Brain pericyte (primary cell): ENCODE results near the gene SPINK7.
"Not testable (repeated sequence)": the region's sequence is repeated elsewhere in the genome, so short reads cannot be mapped to it uniquely, and the experiment has no call there.

Source experiments
- DNase-seq: peaks from one replicate; pipeline ENCODE4 v3.0.0-alpha.2; 2012; ENCODE audit warnings: low read depth, low spot score

SPINK7 gene

DNA sequence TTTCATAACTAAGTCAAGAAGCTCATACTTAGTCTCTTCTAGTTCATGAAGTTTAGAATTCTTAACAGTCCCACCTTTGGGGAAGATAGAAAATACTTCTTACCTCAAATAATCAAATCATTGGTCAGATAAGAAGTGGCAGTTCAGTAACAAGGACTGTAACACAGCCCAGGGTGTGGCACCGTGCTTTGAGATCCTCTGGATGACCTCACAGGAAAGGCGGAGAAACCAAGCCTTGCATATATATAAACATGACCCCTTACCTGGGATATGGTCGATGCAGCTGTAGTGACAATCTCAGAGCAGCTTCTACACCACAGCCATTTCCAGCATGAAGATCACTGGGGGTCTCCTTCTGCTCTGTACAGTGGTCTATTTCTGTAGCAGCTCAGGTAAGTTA lies at the start of gene SPINK7:
TSS of gene SPINK7 (plus strand) at position 271 of the 400 bp plus-strand sequence. CDS start at position 332, 61 bp downstream.
- no peak for DNase-seq

DNA sequence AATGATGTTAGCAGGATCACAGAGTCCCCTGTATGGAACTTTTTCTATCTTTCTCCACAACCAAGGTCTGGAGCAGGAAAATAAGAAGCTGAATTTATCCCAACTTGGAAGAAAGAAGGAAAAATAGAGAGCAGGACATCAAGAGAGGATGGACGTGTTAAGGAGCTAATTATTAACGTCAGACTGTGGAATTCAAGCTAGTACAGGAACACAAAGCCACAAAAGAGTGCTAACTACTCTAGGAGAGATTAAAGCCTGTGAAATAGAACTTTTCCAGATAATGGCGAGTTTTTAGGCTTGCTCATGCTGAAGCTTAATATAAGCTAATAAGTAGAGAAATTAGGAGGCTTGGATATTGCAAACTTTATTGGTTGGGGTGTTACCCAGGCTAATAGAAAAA lies 44.3 kb upstream of the SPINK7 start:
- DNase-seq = no peak

GRCh38 chr5:148268566-148268965 lies 43.7 kb upstream of the SPINK7 start, which contains the start of gene SPINK13:
Gene SPINK13, plus strand, starts transcription at chr5:148268794. Its CDS starts 1,279 bp downstream, at chr5:148270073.
- no peak for DNase-seq

DNA sequence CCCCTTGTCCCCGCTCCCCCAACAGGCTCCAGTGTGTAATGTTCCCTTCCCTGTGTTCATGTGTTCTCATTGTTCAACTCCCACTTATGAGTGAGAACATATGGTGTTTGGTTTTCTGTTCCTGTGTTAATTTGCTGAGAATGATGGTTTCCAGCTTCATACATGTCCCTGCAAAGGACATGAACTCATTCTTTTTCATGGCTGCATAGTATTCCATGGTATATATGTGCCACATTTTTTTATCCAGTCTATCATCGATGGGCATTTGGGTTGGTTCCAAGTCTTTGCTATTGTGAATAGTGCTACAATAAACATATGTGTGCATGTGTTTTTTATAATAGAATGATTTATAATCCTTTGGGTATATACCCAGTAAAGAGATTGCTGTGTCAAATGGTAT lies 37.1 kb upstream of the SPINK7 start:
- not testable (repeated sequence) for DNase-seq

DNA sequence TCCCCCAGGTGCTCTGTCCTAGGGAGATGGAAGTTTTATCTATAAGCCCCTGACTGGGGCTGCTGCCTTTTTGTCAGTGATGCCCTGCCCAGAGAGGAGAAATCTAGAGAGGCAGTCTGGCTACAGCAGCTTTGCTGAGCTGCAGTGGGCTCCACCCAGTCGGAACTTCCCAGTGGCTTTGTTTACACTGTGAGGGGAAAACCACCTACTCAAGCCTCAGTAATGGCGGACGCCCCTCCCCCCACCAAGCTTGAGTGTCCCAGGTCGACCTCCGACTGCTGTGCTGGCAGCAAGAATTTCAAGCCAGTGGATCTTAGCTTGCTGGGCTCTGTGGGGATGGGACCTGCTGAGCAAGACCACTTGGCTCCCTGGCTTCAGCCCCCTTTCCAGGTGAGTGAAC lies 31.3 kb upstream of the SPINK7 start:
- DNase-seq = not testable (repeated sequence)

DNA sequence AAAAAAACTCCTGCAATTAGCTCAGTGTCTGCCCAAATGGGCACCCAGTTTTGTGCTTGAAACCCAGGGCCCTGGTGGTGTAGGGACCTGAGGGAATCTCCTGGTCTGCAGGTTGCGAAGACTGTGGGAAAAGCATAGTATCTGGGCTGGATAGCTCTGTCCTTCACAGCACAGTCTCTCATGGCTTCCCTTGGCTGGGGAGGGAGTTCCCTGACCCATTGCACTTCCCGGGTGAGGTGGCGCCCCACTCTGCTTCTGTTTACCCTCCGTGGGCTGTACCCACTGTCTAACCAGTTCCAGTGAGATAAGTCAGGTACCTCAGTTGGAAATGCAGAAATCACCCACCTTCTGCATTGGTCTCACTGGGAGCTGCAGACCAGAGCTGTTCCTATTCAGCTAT lies 30.9 kb upstream of the SPINK7 start:
- DNase-seq = not testable (repeated sequence)

GRCh38 chr5:148290271-148291195 lies 21.7 kb upstream of the SPINK7 start:
- DNase-seq = no peak

DNA sequence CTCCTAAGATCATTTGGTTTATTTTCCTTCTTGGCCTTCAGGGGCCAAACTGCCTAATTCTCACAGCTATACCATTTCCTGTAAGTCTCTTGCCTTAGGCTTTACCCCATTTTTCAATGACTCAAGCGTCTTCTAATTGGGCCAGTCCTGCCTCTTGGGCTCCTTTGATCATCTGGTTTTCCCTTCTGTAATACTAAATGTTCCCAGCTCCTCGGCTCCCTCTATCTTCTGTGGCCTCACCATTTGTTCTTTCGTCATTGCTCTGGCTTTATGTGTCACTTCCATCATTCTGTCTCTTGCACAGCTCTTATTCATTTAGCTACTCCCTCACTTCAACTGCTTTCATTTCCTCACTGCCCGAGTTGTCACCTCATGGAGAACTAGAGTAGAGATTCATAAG lies 14.5 kb upstream of the SPINK7 start:
- DNase-seq = no peak

DNA sequence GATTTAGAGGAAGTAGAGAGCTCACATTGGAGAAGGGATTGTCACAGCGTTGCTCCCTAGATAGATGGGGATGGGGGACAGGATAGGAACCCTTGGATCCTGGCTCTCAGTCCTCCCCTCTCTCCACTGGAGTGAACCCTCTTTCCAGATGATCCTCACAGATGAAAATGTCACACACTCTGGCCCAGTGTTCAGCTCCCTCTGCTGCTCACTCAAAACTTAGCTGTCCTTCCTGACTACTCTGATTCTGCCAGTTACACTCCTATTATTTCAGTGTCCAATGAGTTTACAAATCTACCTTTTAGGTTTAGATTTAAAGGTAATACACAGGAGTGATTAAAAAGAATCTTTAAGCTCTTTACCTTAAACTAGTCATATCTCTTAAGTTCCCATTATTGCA lies 5.8 kb upstream of the SPINK7 start:
- DNase-seq = no peak

DNA sequence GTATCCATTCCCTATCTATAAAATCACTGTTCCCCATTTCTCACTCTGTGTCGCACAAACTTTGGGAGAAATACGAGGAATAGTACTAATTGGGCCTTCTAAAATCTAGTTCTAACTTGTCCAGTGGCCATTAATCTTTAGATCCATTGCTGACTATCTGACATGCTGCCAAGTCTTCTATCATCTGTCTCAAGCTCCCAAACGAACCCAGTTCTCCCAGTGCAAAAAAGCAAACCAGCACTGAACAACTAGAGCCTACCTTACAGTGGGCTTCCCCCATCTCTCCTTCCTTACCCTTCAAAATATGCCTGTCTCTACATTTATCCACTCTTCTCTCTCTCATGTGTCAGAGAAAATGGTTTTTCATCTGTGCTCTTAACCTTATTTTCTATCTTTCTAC lies 3.2 kb upstream of the SPINK7 start:
- no peak for DNase-seq

- DNase-seq = no peak
Observed at GRCh38 chr5:148309746-148310145, 2.5 kb upstream of the SPINK7 start.

DNA sequence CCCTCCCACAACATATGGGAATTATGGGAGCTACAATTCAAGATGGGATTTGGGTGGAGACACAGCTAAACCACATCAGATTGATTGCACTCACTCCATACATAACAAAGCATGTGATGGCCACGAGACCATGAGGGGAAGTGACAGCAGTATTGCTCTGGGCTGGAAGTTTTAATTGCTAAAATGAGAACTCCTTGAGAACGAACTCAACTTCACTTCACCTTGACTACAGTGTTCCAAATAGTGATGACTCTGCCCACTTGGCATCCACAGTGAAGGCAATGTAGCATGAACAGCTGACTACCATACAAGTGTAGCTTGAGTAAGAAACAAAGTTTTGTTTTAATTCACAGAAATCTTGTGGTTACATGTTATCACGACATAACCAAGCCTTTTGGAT lies 739 bp upstream of the SPINK7 start:
- no peak for DNase-seq

GRCh38 chr5:148314187-148314586 lies 2.0 kb downstream of the SPINK7 start:
- DNase-seq = no peak

DNA sequence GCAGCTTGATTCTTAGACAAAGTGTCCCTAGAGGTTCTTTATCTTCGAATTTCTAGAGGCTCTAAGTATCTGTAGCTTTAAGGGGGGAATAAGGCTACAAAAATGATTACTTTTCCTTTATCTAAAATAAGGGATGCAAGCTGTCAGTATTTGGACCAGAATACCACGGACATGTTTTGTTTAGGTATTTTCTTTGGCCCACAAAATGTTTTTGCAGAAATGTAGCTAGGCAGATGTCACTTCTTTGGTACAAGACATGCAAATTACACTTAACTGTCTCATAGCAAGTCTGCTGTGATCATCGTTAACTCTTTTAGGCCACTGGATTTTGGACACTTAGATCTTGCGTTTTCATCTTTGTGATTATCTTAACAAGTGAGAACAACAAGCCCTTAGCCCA lies 2.5 kb downstream of the SPINK7 start:
- no peak for DNase-seq

GRCh38 chr5:148320011-148320963 lies 8.1 kb downstream of the SPINK7 start:
- DNase-seq = not testable (repeated sequence)

DNA sequence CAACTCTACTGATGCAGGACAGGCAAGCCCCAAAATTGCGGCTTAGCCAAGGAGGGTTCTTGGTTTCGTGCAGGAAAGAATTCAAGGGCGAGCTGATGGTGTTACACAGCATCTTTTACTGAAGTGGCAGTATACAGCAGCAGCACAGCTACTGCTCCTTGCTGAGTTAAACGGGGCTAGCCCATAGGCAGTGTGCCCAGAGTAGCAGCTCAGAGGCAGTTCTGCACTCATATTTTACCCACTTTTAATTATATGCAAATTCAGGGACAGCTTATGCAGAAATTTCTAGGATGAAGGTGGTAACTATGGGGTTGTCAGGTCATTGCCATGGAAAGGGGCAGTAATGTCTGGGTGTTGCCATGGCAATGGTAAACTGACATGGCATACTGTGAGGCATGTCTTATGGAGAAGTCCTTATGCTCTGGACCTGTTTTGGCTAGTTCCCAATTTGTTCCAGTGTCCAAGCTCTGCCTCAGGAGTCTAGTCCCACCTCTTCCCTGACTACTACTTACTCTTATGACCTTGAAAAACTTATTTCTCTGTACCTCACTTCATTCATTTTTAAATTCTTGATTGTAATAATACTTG lies 21.1 kb downstream of the SPINK7 start:
- no peak for DNase-seq

- no peak for DNase-seq
Observed at GRCh38 chr5:148335259-148335658, 23.0 kb downstream of the SPINK7 start, which contains the start of gene SPINK9. Gene SPINK9, plus strand, starts transcription at chr5:148335559. Its CDS starts 55 bp downstream, at chr5:148335614.

GRCh38 chr5:148336704-148337435 lies 24.6 kb downstream of the SPINK7 start:
- DNase-seq = no peak

DNA sequence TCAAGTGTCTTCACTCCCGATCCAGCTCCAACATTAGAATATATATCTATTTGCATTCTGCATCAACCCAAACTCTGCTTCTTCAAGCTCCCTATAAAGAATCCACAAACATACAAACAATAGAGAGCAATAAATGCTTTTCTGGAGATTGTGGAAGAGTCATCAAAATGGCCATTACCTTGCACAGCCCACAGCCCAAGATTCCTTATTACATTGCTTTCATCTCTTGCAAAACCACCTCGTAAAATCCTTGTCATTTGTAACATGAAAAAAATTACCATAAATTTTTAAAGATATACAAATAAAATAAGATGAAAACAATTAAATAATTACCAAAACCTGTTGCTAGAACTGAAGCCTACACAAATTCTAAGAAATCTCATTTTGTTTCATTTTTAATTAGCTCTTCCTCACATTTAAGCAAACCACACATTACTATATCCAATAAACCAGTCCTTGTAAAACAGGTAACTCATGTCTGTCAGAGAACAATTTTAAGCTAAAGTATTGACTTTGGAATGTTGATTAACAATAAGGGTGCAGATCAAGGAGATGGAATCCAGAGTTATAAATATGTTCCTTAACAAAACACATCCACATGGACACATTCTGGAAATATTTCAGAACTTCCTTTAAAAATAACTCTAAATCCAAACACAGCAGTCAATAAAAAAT lies 30.3 kb downstream of the SPINK7 start:
- DNase-seq = no peak

- no peak for DNase-seq
Observed at GRCh38 chr5:148343046-148343407, 30.8 kb downstream of the SPINK7 start.
